ENCODE data around the gene DEF6. TPM values are rescaled to one million over a fixed set of nuclear protein-coding genes. Genes with fewer than 3 reads are reported as not detected.
"Not testable (repeated sequence)": the region's sequence is repeated elsewhere in the genome, so short reads cannot be mapped to it uniquely, and the experiment has no call there.

The DEF6 gene
- total RNA-seq, 1 donor from 2014 or later, result 0.47 TPM

DNA sequence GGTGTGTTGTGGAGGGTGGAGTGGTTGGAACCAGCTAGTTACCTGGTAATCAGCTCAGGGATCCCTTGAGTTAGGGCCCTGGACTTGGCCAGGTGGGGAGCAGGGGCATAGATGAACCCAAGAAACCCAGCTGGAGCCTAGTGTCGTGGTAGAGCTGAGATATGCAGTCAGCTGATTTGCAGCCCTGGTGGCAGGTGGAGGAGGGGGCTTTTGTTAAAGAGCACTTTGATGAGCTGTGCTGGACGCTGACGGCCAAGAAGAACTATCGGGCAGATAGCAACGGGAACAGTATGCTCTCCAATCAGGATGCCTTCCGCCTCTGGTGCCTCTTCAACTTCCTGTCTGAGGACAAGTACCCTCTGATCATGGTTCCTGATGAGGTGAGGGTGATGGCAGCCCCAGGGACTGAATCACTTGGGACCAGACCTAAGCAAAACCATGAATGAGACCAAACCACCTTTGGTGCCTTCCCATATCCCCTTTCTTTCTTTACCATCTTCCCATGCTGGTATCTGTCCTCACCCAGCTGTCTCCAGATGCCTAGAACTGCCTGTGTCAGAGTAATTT lies 12.7 kb downstream of the DEF6 start:
- DNase-seq, result no peak

DNA sequence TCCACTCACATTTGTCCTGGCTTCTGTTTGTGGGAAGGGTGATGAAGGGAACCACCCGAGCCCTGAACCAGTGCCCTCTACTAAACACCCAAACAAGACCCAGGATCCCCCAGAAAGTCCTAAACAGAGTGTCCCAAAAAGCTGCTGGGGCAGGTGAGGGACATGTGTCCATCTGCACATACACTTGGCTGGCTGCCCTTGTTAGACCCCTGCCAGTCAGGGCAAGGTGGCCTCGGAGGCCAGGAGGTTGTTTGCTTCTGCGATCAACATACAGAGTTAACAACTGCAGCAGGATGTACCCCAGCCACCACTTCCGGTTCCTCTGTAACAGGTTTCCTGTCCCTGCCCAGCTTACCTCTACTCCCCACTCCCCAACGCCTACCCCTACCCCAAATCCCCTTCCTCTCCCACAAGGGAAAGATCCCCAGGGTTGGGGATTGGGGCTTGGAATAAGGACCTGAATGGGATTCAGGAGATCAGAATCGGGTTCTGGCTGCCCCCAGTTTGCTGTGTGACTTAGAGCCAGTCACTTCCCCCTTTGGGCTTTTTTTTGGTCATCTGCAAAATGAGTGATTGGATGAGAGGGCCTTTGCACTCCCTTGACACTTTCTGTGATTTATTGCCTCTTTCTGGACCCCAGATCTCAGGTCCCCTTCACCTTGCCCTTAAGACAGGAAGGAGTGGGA lies 13.9 kb downstream of the DEF6 start:
- DNase-seq, result no peak

DNA sequence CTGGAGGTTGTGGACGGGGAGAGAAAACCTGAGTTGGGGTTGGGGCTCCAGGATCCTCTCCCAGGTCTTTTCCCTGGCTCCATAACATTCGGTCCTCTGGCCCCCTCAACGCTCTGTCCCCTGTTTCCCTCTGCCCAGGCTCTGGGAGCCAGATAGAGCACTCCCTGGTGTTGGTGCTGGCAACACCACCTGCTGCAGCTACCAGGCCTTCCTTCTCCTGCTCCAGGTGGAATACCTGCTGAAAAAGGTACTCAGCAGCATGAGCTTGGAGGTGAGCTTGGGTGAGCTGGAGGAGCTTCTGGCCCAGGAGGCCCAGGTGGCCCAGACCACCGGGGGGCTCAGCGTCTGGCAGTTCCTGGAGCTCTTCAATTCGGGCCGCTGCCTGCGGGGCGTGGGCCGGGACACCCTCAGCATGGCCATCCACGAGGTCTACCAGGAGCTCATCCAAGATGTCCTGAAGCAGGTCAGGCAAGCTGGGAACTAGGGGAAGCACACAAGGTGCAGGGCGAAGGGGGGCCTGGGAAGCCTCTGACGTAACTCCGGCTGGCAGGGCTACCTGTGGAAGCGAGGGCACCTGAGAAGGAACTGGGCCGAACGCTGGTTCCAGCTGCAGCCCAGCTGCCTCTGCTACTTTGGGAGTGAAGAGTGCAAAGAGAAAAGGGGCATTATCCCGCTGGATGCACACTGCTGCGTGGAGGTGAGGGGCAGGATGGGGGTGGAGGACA lies 14.6 kb downstream of the DEF6 start:
- DNase-seq, result no peak

DNA sequence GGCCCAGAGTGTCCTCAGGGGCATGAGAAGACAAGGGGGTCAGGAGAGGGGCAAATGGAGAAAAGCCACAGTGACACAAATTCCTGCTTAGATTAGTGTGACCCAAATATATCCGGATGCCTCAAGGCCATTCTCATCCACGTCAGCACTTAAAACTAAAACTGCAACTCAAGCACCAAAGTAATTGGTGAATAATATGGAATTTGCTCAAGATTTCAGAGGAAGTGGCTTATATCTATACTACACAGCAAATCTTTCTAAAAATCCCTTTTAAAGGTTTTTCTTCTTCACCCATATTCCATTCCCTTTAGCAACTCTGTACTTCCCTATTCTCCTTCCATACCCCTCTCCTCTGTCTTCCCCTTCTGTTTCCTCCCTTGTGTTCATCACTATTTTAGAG lies 15.2 kb downstream of the DEF6 start:
- no peak for DNase-seq

DNA sequence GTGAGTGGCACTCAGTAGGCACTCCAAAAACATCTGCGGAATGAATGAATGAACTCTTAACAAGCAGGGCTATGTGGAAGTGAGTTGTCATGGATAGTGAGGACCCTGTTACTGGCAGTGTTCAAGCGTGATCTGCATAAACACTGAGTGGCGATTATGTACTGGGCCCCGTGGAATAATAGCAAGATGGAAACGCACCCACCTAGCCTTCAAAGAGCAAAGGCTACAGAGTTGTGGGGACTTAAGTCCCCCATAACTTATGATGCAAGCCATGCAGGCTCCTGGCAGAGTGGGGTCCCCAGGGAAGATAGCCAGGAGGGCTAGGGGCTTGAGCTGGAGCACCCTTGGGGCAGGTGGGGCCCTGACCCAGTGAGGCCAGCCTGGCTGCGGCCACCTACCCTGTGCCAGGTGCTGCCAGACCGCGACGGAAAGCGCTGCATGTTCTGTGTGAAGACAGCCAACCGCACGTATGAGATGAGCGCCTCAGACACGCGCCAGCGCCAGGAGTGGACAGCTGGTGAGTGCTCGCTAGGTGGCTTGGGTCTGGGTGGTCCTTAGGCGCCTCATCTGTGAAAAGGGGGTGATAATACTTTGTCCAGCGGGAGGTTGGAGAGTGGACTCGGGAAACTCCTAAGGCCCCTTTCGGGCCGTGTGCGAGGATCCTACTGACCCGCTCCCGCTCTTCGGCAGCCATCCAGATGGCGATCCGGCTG lies 20.0 kb downstream of the DEF6 start:
- DNase-seq, result no peak

DNA sequence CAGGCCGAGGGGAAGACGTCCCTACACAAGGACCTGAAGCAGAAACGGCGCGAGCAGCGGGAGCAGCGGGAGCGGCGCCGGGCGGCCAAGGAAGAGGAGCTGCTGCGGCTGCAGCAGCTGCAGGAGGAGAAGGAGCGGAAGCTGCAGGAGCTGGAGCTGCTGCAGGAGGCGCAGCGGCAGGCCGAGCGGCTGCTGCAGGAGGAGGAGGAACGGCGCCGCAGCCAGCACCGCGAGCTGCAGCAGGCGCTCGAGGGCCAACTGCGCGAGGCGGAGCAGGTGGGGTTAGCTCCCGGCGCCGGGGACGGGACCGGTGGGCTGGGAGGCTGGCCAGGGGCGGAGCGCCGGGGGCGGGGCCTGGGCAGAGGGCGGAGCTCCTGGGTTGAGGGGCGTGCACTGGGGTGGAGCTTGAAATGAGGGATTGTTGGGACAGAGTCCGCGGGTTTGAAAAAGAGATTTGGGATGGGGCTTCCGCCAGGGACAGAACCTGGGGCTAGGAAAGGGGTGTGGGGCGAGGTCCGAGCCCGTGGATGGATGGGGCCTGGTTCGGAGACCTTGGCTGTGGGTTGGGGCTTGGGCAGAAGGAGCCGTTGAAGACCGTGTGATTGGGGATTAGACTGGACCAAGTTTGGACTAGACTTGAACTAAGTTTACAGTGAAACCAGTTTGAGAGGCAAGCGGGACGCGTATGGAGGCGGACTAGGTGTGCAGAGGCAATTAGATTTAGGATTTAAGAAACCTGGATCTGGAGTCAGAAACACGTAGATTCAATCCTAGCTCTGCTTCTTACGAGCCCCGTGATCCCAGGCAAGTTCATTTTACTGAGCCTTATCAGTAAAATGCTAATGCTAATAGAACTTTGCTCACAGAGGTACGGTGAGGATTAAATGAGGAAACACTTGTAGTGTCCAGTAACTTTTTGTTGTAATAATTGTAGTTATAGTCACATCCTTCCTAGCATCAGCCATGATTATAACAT lies 20.9 kb downstream of the DEF6 start:
- peak; percentile 82 for DNase-seq

DNA sequence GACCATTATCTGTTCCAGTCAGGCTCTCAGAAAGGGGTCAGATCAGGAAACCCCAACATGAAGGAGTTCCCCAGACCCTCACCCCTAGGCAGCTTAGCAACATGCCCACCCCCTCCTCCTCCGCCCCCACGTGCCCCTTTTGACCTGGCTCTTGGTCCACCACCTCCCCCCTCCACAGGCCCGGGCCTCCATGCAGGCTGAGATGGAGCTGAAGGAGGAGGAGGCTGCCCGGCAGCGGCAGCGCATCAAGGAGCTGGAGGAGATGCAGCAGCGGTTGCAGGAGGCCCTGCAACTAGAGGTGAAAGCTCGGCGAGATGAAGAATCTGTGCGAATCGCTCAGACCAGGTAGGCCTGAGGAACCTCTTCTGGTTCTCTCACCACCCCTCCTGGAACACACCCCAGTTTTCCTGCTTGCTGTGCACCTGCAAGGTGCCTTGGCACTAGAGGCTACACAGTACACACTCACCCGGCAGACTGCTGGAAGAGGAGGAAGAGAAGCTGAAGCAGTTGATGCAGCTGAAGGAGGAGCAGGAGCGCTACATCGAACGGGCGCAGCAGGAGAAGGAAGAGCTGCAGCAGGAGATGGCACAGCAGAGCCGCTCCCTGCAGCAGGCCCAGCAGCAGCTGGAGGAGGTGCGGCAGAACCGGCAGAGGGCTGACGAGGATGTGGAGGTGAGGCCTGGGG lies 21.9 kb downstream of the DEF6 start:
- no peak for DNase-seq

DNA sequence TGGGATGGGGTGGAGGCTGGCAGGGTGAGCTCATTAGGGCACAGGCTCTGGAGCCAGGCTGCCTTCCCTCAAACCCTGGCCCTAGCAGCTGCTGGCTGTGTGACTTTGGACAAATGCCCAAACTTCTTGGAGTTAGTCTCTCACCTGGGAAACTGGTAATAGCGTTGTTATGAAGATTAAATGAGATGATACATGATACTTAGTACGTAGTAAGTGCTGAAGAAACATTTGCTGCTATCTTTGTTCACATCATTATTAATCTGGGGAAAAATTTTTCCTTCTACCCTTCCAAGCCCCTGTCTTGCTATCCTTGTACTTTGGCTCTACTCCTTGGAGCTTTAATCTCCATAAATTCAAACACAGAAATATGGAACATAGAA lies 22.4 kb downstream of the DEF6 start:
- no peak for DNase-seq

DNA sequence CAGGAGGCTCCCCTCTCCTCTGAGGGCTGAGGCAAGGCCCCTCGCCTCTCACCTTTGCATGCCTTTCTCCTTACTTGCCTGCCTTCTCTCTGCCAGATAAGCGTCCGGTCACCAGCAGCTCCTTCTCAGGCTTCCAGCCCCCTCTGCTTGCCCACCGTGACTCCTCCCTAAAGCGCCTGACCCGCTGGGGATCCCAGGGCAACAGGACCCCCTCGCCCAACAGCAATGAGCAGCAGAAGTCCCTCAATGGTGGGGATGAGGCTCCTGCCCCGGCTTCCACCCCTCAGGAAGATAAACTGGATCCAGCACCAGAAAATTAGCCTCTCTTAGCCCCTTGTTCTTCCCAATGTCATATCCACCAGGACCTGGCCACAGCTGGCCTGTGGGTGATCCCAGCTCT lies 23.5 kb downstream of the DEF6 start:
- no peak for DNase-seq

DNA sequence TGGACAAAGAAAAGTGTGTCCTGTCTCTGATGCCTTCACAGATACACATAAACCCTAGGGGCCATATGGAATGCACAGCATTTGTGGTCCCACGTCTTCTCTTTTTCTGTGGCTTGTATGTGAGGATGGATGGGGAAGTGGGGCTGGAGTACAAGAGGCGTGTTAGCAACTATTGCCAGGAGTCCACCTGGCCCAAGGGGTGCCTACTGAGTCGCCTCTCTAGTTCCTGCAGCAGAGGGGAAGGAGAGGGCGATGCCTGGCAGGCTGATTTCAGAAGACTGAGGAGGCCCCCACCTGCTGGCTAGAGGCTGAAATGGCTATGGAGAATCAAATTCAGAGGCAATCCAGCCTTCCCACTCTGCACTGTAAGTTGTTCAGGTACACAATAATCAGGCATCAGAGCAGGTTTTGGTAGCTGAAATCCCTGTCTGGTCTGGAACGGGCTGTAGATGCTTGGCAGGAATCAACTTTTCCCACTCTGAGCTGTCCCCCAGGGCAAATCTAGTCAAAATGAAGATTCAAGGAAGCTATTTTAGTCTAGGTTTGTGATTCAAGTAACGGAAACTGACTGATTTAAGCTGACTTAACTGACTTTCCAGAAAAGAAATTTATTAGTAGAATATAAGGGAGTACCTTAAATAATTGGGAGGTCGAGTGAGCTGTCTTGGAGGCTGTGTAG lies 29.9 kb downstream of the DEF6 start:
- DNase-seq, result no peak

DNA sequence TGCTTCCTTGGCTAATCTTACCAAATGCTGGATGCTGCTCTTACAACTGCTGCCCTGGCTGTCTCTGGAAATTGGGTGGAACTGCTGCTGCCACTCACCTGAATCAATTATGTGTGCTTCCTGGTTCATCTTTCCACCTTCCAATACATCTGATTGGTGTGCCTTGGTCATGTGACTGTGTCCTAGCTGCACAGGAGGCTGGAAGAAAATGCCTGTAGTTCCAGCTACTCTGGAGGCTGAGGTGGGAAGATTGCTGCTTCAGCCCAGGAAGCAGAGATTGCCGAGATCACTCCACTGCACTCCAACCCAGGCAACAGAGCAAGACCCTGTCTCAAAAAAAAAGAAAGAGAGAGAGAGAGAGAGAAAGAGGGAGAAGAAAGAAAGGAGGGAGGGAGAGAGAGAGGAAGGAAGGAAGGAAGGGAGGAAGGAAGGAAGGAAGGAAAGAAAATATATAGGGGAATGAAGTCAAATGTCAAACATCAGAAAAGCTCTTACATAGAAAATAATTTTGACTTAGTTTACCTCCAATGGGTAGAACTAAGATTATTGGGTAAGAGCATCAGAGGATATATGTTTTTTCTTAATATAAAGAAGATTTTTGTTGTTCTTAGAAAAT lies 30.6 kb downstream of the DEF6 start:
- no peak for DNase-seq

DNA sequence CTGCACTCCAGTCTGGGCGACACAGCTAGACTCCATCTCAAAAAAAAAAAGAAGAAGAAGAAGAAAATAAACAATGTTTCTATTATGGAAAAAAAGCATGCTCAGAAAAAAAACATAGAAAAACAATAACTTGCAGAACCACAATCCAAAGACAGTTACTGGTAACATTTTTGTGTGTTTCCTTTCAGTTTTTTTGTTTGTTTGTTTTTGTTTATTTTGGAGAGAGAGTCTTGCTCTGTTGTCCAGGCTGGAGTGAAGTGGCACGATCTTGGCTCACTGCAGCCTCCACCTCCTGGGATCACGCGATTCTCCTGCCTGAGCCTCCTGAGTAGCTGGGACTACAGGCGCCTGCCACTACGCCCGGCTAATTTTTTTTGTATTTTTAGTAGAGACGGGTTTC lies 31.3 kb downstream of the DEF6 start:
- not testable (repeated sequence) for DNase-seq

DNA sequence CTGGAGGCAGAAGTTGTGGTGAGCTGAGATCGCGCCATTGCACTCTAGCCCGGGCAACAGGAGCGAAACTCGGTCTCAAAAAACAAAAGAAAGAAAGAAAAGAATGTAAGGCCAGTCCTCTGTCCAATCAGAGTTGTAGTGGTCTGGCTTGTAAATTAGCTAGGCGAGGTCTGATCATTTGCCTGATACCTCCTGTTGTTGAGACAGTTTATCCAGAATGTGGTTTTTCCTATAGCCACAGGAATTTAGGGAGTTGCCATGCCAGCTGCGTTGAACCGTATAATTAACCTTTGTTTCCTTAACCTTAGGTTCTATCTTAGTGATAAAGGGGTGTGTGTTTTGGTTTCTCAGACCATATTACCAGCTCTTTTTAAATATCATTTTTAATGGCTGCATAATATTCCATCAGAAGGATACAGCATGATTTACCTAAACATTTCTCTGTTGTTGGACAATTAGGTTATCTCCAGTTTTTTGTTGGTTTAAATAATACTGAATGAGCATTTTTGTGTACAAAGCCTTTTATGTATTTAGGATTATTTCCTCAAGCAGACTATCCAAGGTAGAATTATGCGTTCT lies 33.0 kb downstream of the DEF6 start:
- no peak for DNase-seq

DNA sequence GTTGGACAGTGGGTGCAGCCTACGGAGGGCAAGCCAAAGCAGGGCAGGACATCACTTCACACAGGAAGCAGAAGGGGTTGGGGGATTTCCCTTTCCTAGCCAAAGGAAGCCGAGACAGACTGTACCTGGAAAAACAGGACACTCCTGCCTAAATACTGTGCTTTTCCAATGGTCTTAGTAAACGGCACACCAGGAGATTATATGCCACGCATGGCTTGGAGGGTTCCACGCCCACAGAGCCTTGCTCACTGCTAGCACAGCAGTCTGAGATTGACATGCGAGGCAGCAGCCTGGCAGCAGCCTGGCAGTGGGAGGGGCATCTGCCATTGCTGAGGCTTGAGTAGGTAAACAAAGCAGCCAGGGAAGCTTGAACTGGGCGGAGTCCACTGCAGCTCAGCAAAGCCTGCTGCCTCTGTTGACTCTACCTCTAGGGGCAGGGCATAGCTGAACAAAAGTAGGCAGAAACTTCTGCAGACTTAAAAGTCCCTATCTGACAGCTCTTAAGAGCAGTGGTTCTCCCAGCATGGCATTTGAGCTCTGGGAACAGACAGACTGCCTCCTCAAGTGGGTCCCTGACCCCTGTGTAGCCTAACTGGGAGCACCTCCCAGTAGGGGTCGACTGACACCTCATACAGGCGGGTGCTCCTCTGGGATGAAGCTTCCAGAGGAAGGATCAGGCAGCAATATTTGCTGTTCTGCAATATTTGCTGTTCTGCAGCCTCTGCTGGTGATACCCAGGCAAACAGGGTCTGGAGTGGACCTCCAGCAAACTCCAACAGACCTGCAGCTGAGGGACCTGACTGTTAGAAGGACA lies 34.7 kb downstream of the DEF6 start:
- not testable (repeated sequence) for DNase-seq

DNA sequence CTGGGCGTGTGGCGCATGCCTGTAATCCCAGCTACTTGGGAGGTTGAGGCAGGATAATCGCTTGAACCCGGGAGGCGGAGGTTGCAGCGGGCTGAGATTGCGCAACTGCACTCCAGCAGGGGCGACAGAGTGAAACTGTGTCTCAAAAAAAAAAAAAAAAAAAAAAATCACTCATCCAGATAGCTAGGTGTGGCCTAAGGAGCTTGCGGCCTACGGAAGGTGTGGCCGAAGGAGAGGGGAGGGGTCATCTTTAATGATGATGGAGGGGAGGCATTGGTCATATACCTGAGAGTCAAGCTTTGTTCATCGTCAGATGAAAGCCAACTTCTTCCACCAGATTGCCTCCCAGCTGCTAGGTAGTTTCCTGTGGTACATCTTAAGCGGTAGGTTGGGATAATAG lies 43.9 kb downstream of the DEF6 start:
- no peak for DNase-seq

DNA sequence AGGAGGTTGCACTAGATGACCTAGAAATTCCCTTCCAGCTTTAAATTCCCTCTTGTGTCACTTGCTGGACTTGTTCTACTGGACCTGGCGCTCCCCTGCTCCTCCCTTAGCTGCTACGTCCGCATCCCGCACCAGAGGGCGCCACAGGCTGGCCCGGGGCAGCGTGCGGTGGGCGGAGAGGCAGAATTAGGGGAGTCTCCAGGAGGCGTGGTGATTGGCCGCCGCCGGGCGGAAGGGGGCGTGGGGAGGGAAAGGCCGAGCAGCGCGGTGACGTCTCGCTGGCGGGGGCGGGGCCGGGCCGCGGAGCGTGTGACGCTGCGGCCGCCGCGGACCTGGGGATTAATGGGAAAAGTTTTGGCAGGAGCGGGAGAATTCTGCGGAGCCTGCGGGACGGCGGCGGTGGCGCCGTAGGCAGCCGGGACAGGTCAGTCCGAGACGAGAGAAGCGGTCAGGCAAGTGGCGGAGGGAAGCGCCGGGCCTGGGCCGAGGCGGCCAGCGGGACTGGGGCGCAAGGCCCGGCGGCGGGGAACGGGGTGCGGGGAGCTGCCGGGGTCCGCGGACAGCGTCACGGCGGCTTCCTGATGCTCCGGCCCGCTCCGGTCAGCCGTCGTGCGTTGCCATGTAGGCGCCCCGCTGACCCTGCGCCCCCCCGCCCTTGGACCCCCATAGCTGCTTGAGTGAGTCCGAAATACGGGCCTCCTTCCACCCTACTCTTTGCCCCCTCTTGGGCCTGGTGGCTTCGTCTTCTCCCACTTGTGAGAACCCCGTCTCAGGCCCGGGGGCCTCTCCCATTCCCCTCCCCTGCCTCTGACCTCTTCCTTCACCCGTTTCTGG lies 44.9 kb downstream of the DEF6 start, which contains the start of gene PPARD:
PPARD (plus strand) TSS at position 301 of the 834 bp plus-strand sequence. CDS start 68,530 bp downstream, outside the sequence.
- peak; percentile 99 for DNase-seq

DNA sequence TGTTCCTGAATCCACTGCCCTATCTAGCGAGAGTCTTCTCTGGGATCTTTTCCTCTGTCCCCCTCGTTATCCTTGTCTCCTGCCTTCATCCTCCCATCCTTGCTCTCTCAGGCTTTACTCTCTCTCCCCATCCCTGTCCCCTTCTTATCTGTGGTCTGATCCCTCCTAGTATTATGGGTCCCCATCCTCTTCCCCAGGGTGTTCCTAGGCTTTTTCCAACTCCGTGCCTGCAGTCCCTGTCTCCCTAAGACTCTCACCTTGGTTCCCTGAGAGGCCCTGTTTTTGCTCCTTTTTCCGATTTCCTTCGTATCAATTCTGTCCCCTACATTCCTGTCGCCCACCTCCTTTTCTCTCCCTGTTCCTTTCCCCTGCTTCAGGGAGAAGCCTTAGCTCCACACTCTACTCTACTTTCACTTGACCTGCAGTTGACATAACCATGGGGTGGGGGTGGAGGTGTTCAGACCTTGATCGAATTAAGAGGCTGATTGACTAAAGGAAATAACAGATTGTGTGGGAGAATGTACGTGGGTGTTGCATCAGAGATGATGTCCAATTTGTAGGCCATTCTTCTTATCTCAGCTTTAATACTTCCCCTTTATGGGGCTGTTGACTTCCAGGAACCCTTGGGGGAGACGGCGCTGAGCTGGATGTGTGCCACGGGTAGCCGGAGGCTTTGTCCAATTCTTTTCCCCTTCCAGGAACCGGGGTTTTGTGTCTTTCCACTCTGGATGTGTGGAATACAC lies 45.6 kb downstream of the DEF6 start:
- no peak for DNase-seq
